HepG2 (cell line): Measurements from ENCODE around the gene SLC16A3. TPM values are rescaled to one million over a fixed set of nuclear protein-coding genes. Genes with fewer than 3 reads are reported as not detected.

ENCODE experiments used
- ARID2 ChIP-seq: sonication (generic); formaldehyde crosslinking; IDR thresholded peaks from 2 replicates; pipeline ENCODE4 v1.8.1; 2022; ENCODE audit warnings: mild to moderate bottlenecking, missing genetic modification reagents, borderline replicate concordance
- CAMTA2 ChIP-seq: sonication (generic); formaldehyde crosslinking; IDR thresholded peaks from 2 replicates; pipeline ENCODE4 v1.4.0; 2020; ENCODE audit warnings: mild to moderate bottlenecking, missing genetic modification reagents, borderline replicate concordance
- E2F2 ChIP-seq: sonication (generic); formaldehyde crosslinking; IDR thresholded peaks from 2 replicates; pipeline ENCODE4 v1.4.0; 2020; ENCODE audit warnings: missing genetic modification reagents, borderline replicate concordance
- ETS1 ChIP-seq: sonication (generic); formaldehyde crosslinking; IDR thresholded peaks from 2 replicates; pipeline ENCODE4 v1.4.0; 2020; ENCODE audit warnings: missing genetic modification reagents
- ETV6 ChIP-seq: sonication (generic); formaldehyde crosslinking; conservative IDR thresholded peaks from 2 replicates; pipeline ENCODE4 v1.4.0; 2020; ENCODE audit warnings: missing genetic modification reagents
- KAT8 ChIP-seq: IDR thresholded peaks from 2 replicates; pipeline ENCODE4 v1.6.1; 2016; ENCODE audit warnings: missing genetic modification reagents, missing compliant biosample characterization
- MED8 ChIP-seq: sonication (generic); formaldehyde crosslinking; IDR thresholded peaks from 2 replicates; pipeline ENCODE4 v1.8.1; 2023; ENCODE audit warnings: mild to moderate bottlenecking, missing genetic modification reagents; ENCODE audit not compliant: insufficient replicate concordance
- MLLT10 ChIP-seq: sonication (generic); formaldehyde crosslinking; IDR thresholded peaks from 2 replicates; pipeline ENCODE4 v1.4.0; 2020; ENCODE audit warnings: missing genetic modification reagents
- MZF1 ChIP-seq: sonication (generic); formaldehyde crosslinking; IDR thresholded peaks from 2 replicates; pipeline ENCODE4 v1.8.1; 2023; ENCODE audit warnings: mild to moderate bottlenecking, missing genetic modification reagents, borderline replicate concordance
- PHF5A ChIP-seq: IDR thresholded peaks from one replicate; pipeline ENCODE4 v1.6.1; 2018; ENCODE audit warnings: low read depth, missing genetic modification reagents; ENCODE audit not compliant: unreplicated experiment
- POLR2AphosphoS5 ChIP-seq: IDR thresholded peaks from 2 replicates; pipeline ENCODE4 v1.6.1; 2012; ENCODE audit warnings: low read depth, low read length
- PRMT3 ChIP-seq: sonication (generic); formaldehyde crosslinking; IDR thresholded peaks from 2 replicates; pipeline ENCODE4 v1.8.1; 2022; ENCODE audit warnings: low read depth, mild to moderate bottlenecking, moderate library complexity, missing genetic modification reagents, borderline replicate concordance
- RFXAP ChIP-seq: sonication (generic); formaldehyde crosslinking; IDR thresholded peaks from 2 replicates; pipeline ENCODE4 v1.4.0; 2020; ENCODE audit warnings: missing genetic modification reagents, borderline replicate concordance
- SIX1 ChIP-seq: sonication (generic); formaldehyde crosslinking; IDR thresholded peaks from 2 replicates; pipeline ENCODE4 v1.4.0; 2020; ENCODE audit warnings: missing genetic modification reagents, borderline replicate concordance
- SOX5 ChIP-seq: IDR thresholded peaks from 2 replicates; pipeline ENCODE4 v1.6.1; 2016; ENCODE audit warnings: borderline replicate concordance
- ZBTB43 ChIP-seq: sonication (generic); formaldehyde crosslinking; conservative IDR thresholded peaks from 2 replicates; pipeline ENCODE4 v1.4.0; 2020; ENCODE audit warnings: missing genetic modification reagents
- ZGPAT ChIP-seq: IDR thresholded peaks from 2 replicates; pipeline ENCODE4 v1.6.1; 2016; ENCODE audit warnings: mild to moderate bottlenecking
- ZNF235 ChIP-seq: sonication (generic); formaldehyde crosslinking; IDR thresholded peaks from 2 replicates; pipeline ENCODE4 v1.8.1; 2023; ENCODE audit warnings: mild to moderate bottlenecking, missing genetic modification reagents, borderline replicate concordance
- ZNF446 ChIP-seq: sonication (generic); formaldehyde crosslinking; IDR thresholded peaks from 2 replicates; pipeline ENCODE4 v1.5.0; 2020; ENCODE audit warnings: mild to moderate bottlenecking, missing genetic modification reagents
- ZNF615 ChIP-seq: sonication (generic); formaldehyde crosslinking; IDR thresholded peaks from 2 replicates; pipeline ENCODE4 v1.5.0; 2020; ENCODE audit warnings: mild to moderate bottlenecking, missing genetic modification reagents, borderline replicate concordance
- ZNF644 ChIP-seq: IDR thresholded peaks from 2 replicates; pipeline ENCODE4 v1.6.1; 2016; ENCODE audit warnings: low read depth
- ZSCAN20 ChIP-seq: sonication (generic); formaldehyde crosslinking; IDR thresholded peaks from 2 replicates; pipeline ENCODE4 v1.4.0; 2020; ENCODE audit warnings: missing genetic modification reagents, mild to moderate bottlenecking, borderline replicate concordance
- polyA plus RNA-seq, 8 experiments: library from polyadenylated mRNA; depleted of rRNA in 3 of 8; stranded (reverse) in 7 of 8; unstranded in 1 of 8; fragments of >200 nt; fragmentation: Illumina TruSeq in 4 of 8; extraction: Trizol in 4 of 8; gene quantifications; 2 replicates each; pipeline versions ENCODE4 v1.2.1 to v1.2.3, GENCODE V29; 2011 to 2016; ENCODE audit warnings: low read depth in 4 of 8, missing spikeins in 1 of 8, mixed read lengths in 1 of 8; ENCODE audit not compliant: insufficient read depth in 1 of 8
- total RNA-seq, 5 experiments: library from RNA; depleted of rRNA; stranded (reverse); fragments of >200 nt; fragmentation: Illumina TruSeq; extraction: Trizol; gene quantifications; 2 replicates each; pipeline ENCODE4 v1.2.3, GENCODE V29; 2016; ENCODE audit warnings: low read depth in 1 of 5

The SLC16A3 gene
- total and polyA plus RNA-seq, 2 of the 13 experiments (the other 11 are each of a cell fraction or from before 2014, with no cell fraction given) = 242 to 349 TPM

GRCh38 chr17:82229698-82230608, 1.1 kb downstream of the SLC16A3 start (continued):
- peak; percentile 33; the same call in 1 of the 2 replicates for TF ChIP-seq ZGPAT (CRISPR knock-in tag)
- no peak for TF ChIP-seq ETS1
- TF ChIP-seq POLR2AphosphoS5 = no peak
- TF ChIP-seq ZNF644 = 0 out of 2 replicates have a peak, but pooled peaks have one; percentile 11
- peak; percentile 79 for TF ChIP-seq MED8 (CRISPR knock-in tag)
- no peak for TF ChIP-seq RFXAP (CRISPR knock-in tag)
- no peak for TF ChIP-seq SIX1
- 0 out of 2 replicates have a peak, but pooled peaks have one; percentile 10 for TF ChIP-seq E2F2 (CRISPR knock-in tag)
- TF ChIP-seq ARID2 (CRISPR knock-in tag) = no peak
- no peak for TF ChIP-seq ZNF615
- TF ChIP-seq MLLT10 (CRISPR knock-in tag) = no peak
- peak; percentile 55 for TF ChIP-seq PHF5A (CRISPR knock-in tag)
- TF ChIP-seq MZF1 (CRISPR knock-in tag) = no peak; the same call in none of the 2 replicates
- TF ChIP-seq ZSCAN20 (CRISPR knock-in tag) = no peak
- no peak for TF ChIP-seq ZNF235 (CRISPR knock-in tag)
- TF ChIP-seq ETV6 = 0 out of 2 replicates have a peak, but pooled peaks have one; percentile 25
- peak; percentile 93; the same call in 1 of the 2 replicates for TF ChIP-seq ZNF446 (CRISPR knock-in tag)
- TF ChIP-seq SOX5 (CRISPR knock-in tag) = peak; percentile 11; the same call in 1 of the 2 replicates
- 0 out of 2 replicates have a peak, but pooled peaks have one; percentile 20 for TF ChIP-seq ZBTB43 (CRISPR knock-in tag)
- 0 out of 2 replicates have a peak, but pooled peaks have one; percentile 5 for TF ChIP-seq KAT8 (CRISPR knock-in tag)
- TF ChIP-seq PRMT3 = peak; percentile 25; the same call in 1 of the 2 replicates
- TF ChIP-seq CAMTA2 (CRISPR knock-in tag) = no peak
